K562 (cell line): ENCODE data around the gene CDK11B. TPM values are rescaled to one million over a fixed set of nuclear protein-coding genes. Genes with fewer than 3 reads are reported as not detected.

ENCODE experiments used
- BCOR ChIP-seq: fragments of 450-650 bp; IDR thresholded peaks from 2 replicates; pipeline ENCODE4 v1.6.1; 2016
- BRCA1 ChIP-seq, 2 experiments: fragments of 450-650 bp in 1 of 2; sonication (generic) in 1 of 2; formaldehyde crosslinking in 1 of 2; IDR thresholded peaks; 2 replicates each; pipeline versions ENCODE4 v1.5.0 to v1.6.1; 2017 to 2020; ENCODE audit warnings: mild to moderate bottlenecking in 1 of 2, missing genetic modification reagents in 1 of 2
- EHMT2 ChIP-seq: fragments of 450-650 bp; IDR thresholded peaks from 2 replicates; pipeline ENCODE4 v1.6.1; 2018; ENCODE audit warnings: antibody characterized with exemption
- ETV6 ChIP-seq, 3 experiments: fragments of 150-350 bp in 1 of 3; sonication (generic) in 1 of 3; formaldehyde crosslinking in 1 of 3; IDR thresholded peaks; 2 replicates each; pipeline versions ENCODE4 v1.6.1 to v1.8.0; 2014 to 2022; ENCODE audit warnings: borderline replicate concordance in 2 of 3, low read depth in 2 of 3, antibody characterized with exemption in 1 of 3, low read length in 1 of 3, mild to moderate bottlenecking in 1 of 3, missing genetic modification reagents in 1 of 3
- EZH2 ChIP-seq: IDR thresholded peaks from 2 replicates; pipeline ENCODE4 v1.6.1; 2012; ENCODE audit warnings: low read depth, mild to moderate bottlenecking, inconsistent platforms, low read length, borderline replicate concordance
- HES1 ChIP-seq: fragments of 450-650 bp; IDR thresholded peaks from 2 replicates; pipeline ENCODE4 v1.6.1; 2016; ENCODE audit warnings: low read depth, mild to moderate bottlenecking, moderate library complexity
- HOXB6 ChIP-seq: fragments of 250-450 bp; sonication (Bioruptor Pico); IDR thresholded peaks from 2 replicates; pipeline ENCODE4 v1.5.1; 2022; ENCODE audit warnings: mild to moderate bottlenecking, borderline replicate concordance
- KAT7 ChIP-seq: sonication (generic); formaldehyde crosslinking; IDR thresholded peaks from 2 replicates; pipeline ENCODE4 v1.8.0; 2022; ENCODE audit warnings: missing genetic modification reagents, mild to moderate bottlenecking, borderline replicate concordance
- MBD1 ChIP-seq: fragments of 250-450 bp; sonication (Bioruptor Pico); IDR thresholded peaks from 2 replicates; pipeline ENCODE4 v1.8.0; 2022; ENCODE audit warnings: inconsistent platforms
- SMAD1 ChIP-seq: fragments of 150-350 bp; IDR thresholded peaks from 2 replicates; pipeline ENCODE4 v1.6.1; 2014; ENCODE audit warnings: low read length, low read depth; ENCODE audit not compliant: partially characterized antibody
- TCF15 ChIP-seq: fragments of 250-450 bp; sonication (Bioruptor Pico); IDR thresholded peaks from 2 replicates; pipeline ENCODE4 v1.8.0; 2022; ENCODE audit warnings: moderate library complexity, mild to moderate bottlenecking, inconsistent platforms
- ZNF644 ChIP-seq: fragments of 200-800 bp; sonication (Bioruptor generic); IDR thresholded peaks from 2 replicates; pipeline ENCODE4 v1.6.1; 2016; ENCODE audit warnings: low read depth, missing genetic modification characterization, missing compliant biosample characterization
- ZNF830 ChIP-seq: fragments of 250-450 bp; sonication (Bioruptor Pico); IDR thresholded peaks from 2 replicates; pipeline ENCODE4 v1.5.0; 2021; ENCODE audit warnings: mild to moderate bottlenecking
- ZSCAN32 ChIP-seq: fragments of 450-650 bp; formaldehyde crosslinking; IDR thresholded peaks from 2 replicates; pipeline ENCODE4 v1.4.0; 2020; ENCODE audit warnings: mild to moderate bottlenecking, moderate library complexity
- polyA plus RNA-seq, 8 experiments: library from polyadenylated mRNA; depleted of rRNA in 4 of 8; stranded (reverse) in 5 of 8; unstranded in 3 of 8; fragments of >200 nt; fragmentation: Nextera tagmentation in 2 of 8; fragmentation: Illumina TruSeq in 1 of 8; extraction: Ambion mirVana in 2 of 8; extraction: Trizol in 1 of 8; gene quantifications; 2 replicates each; pipeline versions ENCODE4 v1.2.1 to v1.2.3, GENCODE V29; 2011 to 2014; ENCODE audit warnings: inconsistent platforms in 1 of 8, missing spikeins in 1 of 8
- total RNA-seq, 7 experiments: library from RNA; depleted of rRNA in 6 of 7; stranded (reverse); fragments of >200 nt in 6 of 7; fragmentation: Illumina TruSeq in 2 of 7; extraction: Trizol in 2 of 7; gene quantifications; 2 replicates each; pipeline versions ENCODE4 v1.2.1 to v1.2.3, GENCODE V29; 2011 to 2021; ENCODE audit warnings: low replicate concordance in 1 of 7
- TF ChIP-seq, protein P1 (sequence below), 2 experiments: fragments of 450-650 bp in 1 of 2; sonication (generic) in 1 of 2; formaldehyde crosslinking in 1 of 2; IDR thresholded peaks; 2 replicates each; pipeline versions ENCODE4 v1.7.1 to v1.9.0; 2016 to 2022; ENCODE audit warnings: inconsistent platforms in 1 of 2, mild to moderate bottlenecking in 1 of 2, missing genetic modification reagents in 1 of 2

The CDK11B gene
- total and polyA plus RNA-seq, 9 of the 15 experiments (the other 6 are each of a cell fraction or from before 2014, with no cell fraction given), result 2.8 to 52.2 (median 19.5) TPM

DNA sequence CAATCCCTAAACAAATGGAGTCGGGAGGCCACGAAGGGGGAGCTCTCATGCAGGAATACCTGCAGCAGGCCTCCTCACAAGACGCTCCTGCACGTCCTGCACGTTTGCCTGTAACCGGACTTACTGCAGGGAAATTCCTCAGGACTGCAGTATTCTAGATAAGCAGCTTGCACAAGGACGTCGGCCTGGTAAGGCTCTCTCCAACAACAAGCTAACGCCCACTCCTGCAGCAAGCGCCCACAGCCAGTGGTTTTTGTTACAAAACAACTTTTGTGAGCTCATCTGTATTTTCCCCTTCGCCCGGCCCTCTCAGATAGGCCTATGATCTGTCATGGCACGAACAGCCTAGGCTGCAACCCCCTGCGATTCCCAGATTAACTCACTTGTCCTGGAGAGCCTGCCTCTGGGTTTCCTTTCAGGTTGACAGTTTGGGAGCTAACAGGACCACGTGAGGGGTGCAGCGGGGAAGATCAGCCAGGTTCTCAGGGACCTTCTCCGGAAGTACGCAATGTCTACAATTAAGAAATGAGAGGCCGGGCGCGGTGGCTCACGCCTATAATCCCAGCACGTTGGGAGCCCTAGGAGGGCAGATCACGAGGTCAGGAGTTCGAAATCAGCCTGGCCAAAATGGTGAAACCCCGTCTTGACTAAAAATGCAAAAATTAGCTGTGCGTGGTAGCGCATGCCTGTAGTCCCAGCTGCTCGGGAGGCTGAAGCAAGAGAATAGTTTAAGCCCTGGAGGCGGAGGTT lies 44.4 kb downstream of the CDK11B start (continued):
- TF ChIP-seq, protein P1, sequence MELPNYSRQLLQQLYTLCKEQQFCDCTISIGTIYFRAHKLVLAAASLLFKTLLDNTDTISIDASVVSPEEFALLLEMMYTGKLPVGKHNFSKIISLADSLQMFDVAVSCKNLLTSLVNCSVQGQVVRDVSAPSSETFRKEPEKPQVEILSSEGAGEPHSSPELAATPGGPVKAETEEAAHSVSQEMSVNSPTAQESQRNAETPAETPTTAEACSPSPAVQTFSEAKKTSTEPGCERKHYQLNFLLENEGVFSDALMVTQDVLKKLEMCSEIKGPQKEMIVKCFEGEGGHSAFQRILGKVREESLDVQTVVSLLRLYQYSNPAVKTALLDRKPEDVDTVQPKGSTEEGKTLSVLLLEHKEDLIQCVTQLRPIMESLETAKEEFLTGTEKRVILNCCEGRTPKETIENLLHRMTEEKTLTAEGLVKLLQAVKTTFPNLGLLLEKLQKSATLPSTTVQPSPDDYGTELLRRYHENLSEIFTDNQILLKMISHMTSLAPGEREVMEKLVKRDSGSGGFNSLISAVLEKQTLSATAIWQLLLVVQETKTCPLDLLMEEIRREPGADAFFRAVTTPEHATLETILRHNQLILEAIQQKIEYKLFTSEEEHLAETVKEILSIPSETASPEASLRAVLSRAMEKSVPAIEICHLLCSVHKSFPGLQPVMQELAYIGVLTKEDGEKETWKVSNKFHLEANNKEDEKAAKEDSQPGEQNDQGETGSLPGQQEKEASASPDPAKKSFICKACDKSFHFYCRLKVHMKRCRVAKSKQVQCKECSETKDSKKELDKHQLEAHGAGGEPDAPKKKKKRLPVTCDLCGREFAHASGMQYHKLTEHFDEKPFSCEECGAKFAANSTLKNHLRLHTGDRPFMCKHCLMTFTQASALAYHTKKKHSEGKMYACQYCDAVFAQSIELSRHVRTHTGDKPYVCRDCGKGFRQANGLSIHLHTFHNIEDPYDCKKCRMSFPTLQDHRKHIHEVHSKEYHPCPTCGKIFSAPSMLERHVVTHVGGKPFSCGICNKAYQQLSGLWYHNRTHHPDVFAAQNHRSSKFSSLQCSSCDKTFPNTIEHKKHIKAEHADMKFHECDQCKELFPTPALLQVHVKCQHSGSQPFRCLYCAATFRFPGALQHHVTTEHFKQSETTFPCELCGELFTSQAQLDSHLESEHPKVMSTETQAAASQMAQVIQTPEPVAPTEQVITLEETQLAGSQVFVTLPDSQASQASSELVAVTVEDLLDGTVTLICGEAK (IDR thresholded peaks at IDR 0.05), result no peak
- TF ChIP-seq, protein P1 (CRISPR knock-in tag; IDR thresholded peaks at IDR 0.05), result no peak
- TF ChIP-seq ETV6 (IDR thresholded peaks at IDR 0.05; ENCODE audit: borderline replicate concordance in 1 of 2, low read depth in 2 of 2, low read length in 1 of 2) (no peak), ETV6 (CRISPR knock-in tag; IDR thresholded peaks at IDR 0.05; ENCODE audit: borderline replicate concordance) (no peak), TCF15 (no peak), HES1 (no peak), EHMT2 (no peak), ZSCAN32 (CRISPR knock-in tag) (no peak), ZNF644 (tag) (no peak), MBD1 (no peak), SMAD1 (no peak), BCOR (no peak), ZNF830 (CRISPR knock-in tag) (no peak), BRCA1 (IDR thresholded peaks at IDR 0.05) (no peak), BRCA1 (CRISPR knock-in tag; IDR thresholded peaks at IDR 0.05) (no peak), HOXB6 (CRISPR knock-in tag) (no peak), EZH2 (no peak), KAT7 (CRISPR knock-in tag) (peak; percentile 76; the same call in 1 of the 2 replicates)
